ENCODE measurements around the gene ZNF891. TPM values are rescaled to one million over a fixed set of nuclear protein-coding genes. Genes with fewer than 3 reads are reported as not detected.

The ZNF891 gene
- total and polyA plus RNA-seq, 11 donors, result 0.49 to 1.3 (median 0.91) TPM

DNA sequence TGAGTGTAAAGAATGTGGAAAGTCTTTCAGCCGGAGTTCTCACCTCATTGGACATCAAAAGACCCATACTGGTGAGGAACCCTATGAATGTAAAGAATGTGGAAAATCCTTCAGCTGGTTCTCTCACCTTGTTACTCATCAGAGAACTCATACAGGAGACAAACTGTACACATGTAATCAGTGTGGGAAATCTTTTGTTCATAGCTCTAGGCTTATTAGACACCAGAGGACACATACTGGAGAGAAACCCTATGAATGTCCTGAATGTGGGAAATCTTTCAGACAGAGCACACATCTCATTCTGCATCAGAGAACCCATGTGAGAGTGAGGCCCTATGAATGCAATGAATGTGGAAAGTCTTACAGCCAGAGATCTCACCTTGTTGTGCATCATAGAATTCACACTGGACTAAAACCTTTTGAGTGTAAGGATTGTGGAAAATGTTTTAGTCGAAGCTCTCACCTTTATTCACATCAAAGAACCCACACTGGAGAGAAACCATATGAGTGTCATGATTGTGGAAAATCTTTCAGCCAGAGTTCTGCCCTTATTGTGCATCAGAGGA, 26.1 kb upstream of the ZNF891 start:
- Histone ChIP-seq H3K4me1 (no peaks in the 10 kb centered on the region), H3K4me3 (no peak overlapping the region), H3K27ac (no peak overlapping the region), H3K36me3 (peaks cover 41 to 85% (median 56%) of the 10 kb centered on the region in 9 donors), H3K9me3 (peaks cover 7 to 100% (median 99%) of the 10 kb centered on the region in 12 donors), H3K27me3 (no peaks in the 10 kb centered on the region)
- intact Hi-C loops (cut with DNase I), result no loop called here
- TF ChIP-seq CTCF (IDR thresholded peaks at IDR 0.05) (no peak), POLR2A (IDR thresholded peaks at IDR 0.05) (no peak)
- DNase-seq (no peak), ATAC-seq (no peak)
- WGBS, 4 donors, result 94 to 100% (median 97%) methylated on average over 2 of the region's 2 CpGs

GRCh38 chr12:133145981-133146380, 15.9 kb upstream of the ZNF891 start:
- ATAC-seq, result no peak
- TF ChIP-seq CTCF (IDR thresholded peaks at IDR 0.05) (no peak), POLR2A (IDR thresholded peaks at IDR 0.05) (no peak)
- intact Hi-C loops (cut with DNase I), result no loop called here
- peaks cover 10 to 98% (median 67%) of the 10 kb centered on the region in 9 donors for H3K36me3 ChIP-seq
- DNase-seq, result no peak
- H3K4me1 ChIP-seq, result no peaks in the 10 kb centered on the region
- H3K27ac ChIP-seq, result no peak overlapping the region
- no peaks in the 10 kb centered on the region for H3K27me3 ChIP-seq
- peaks cover 0 to 99% (median 85%) of the 10 kb centered on the region in 12 donors for H3K9me3 ChIP-seq
- WGBS, 4 donors, result 96 to 100% (median 99%) methylated on average over 2 of the region's 2 CpGs
- no peak overlapping the region for H3K4me3 ChIP-seq

DNA sequence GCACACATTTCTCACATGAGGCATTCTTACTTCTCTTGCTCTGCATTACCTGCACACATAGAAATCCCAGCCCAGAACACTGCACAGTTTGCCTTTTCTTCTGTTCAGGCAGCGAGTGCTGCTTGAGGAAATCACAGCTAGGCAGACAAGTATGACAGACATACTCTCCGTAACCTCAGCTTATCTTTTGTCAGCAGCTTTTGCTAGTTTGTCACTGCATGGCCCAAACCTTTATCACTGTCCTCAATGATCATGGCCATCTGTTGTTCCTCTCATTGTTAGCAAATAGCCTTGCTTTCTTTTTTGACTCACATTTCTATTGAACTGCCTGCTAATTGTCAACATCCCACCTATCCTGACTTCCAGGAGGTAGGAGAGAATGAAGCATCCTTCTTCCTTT, 5.7 kb upstream of the ZNF891 start:
- Histone ChIP-seq H3K27me3 (no peaks in the 10 kb centered on the region), H3K27ac (no peak overlapping the region), H3K4me3 (no peak overlapping the region), H3K9me3 (peaks cover 0 to 88% (median 53%) of the 10 kb centered on the region in 12 donors), H3K36me3 (peaks cover 0 to 75% (median 36%) of the 10 kb centered on the region in 9 donors), H3K4me1 (peaks cover 0 to 11% (median 0%) of the 10 kb centered on the region in 12 donors)
- DNase-seq, result no peak
- intact Hi-C loops (cut with DNase I), result no loop called here
- TF ChIP-seq CTCF (IDR thresholded peaks at IDR 0.05), result no peak
- TF ChIP-seq POLR2A (IDR thresholded peaks at IDR 0.05), result no peak
- 76 to 88% (median 86%) methylated on average over 2 of the region's 2 CpGs for WGBS, 4 donors
- ATAC-seq, result no peak

DNA sequence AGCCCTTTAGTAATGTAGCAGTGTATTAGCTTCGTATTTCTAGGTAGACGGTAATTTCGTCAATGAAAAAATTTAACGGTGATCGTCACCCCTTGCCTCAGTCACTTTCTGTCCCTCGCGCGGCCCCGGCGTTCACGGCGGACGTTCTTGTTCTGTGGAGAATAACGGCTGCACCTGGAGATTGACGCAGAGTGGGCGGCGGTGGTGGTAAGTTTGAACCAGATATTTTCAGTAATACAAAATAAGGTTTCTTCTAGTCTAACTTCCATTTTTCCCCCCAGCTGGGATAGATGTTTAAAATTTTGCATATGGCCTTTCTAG, 694 bp upstream of the ZNF891 start:
- Histone ChIP-seq H3K4me3 (peak overlapping the region; percentile 50 to 92 (median 84)), H3K27me3 (no peaks in the 10 kb centered on the region), H3K4me1 (peaks cover 0 to 16% (median 2%) of the 10 kb centered on the region in 12 donors), H3K36me3 (peaks cover 0 to 52% (median 12%) of the 10 kb centered on the region in 9 donors), H3K9me3 (peaks cover 0 to 75% (median 50%) of the 10 kb centered on the region in 12 donors), H3K27ac (peak overlapping the region; percentile 86 to 99 (median 94))
- WGBS, 4 donors, result 0 to 1% (median 0%) methylated on average over 17 of the region's 17 CpGs
- peak; percentile 29 to 64 (median 48) for DNase-seq
- no peak for TF ChIP-seq POLR2A (IDR thresholded peaks at IDR 0.05)
- intact Hi-C loops (cut with DNase I), result loop anchor here in 7 of 10 donors (1.0 to 5.0 kb wide), 8 partner anchors 50 to 174 kb away; partner anchors contain the start of genes ZNF140 (in 6 of the 7), ZNF84 (in 4 of the 7), ZNF268 (in 2 of the 7) and ZNF26 (in 1 of the 7)
- peak in 2 of 4 donors; percentile 18 to 21 for ATAC-seq

All from heart left ventricle (tissue), 16 donors.